Measurements from ENCODE around the gene SEC23IP. TPM values are rescaled to one million over a fixed set of nuclear protein-coding genes. Genes with fewer than 3 reads are reported as not detected.

The SEC23IP gene
- total RNA-seq, 1 donor from 2014 or later = 87.4 TPM

GRCh38 chr10:119919826-119920225 lies 27.3 kb downstream of the SEC23IP start:
- DNase-seq (ENCODE audit: low spot score) = no peak
- H3K36me3 Mint-ChIP-seq (ENCODE audit: low read depth) = peaks cover 58% of the 10 kb centered on the region
- H3K9me3 Mint-ChIP-seq = no peaks in the 10 kb centered on the region
- intact Hi-C loops (cut with micrococcal nuclease) = no loop called here
- no peak overlapping the region for H3K4me3 Mint-ChIP-seq (ENCODE audit: low read depth)
- peaks cover 7% of the 10 kb centered on the region for H3K4me1 Mint-ChIP-seq (ENCODE audit: low read depth)
- H3K27me3 Mint-ChIP-seq (ENCODE audit: low read depth) = no peaks in the 10 kb centered on the region
- peak overlapping the region; percentile 8 for H3K27ac Mint-ChIP-seq

- Mint-ChIP-seq H3K36me3 (ENCODE audit: low read depth) (peaks cover 64% of the 10 kb centered on the region), H3K27me3 (ENCODE audit: low read depth) (no peaks in the 10 kb centered on the region), H3K9me3 (no peaks in the 10 kb centered on the region), H3K27ac (no peak overlapping the region), H3K4me1 (ENCODE audit: low read depth) (peaks cover 7% of the 10 kb centered on the region), H3K4me3 (ENCODE audit: low read depth) (no peak overlapping the region)
- intact Hi-C loops (cut with micrococcal nuclease) = no loop called here
- DNase-seq (ENCODE audit: low spot score) = no peak
These were observed 35.9 kb downstream of the SEC23IP start for GRCh38 chr10:119928411-119928810.

GRCh38 chr10:119931871-119932270 lies 39.3 kb downstream of the SEC23IP start:
- Mint-ChIP-seq H3K9me3 (no peaks in the 10 kb centered on the region), H3K4me1 (ENCODE audit: low read depth) (peaks cover 7% of the 10 kb centered on the region), H3K36me3 (ENCODE audit: low read depth) (peaks cover 75% of the 10 kb centered on the region), H3K4me3 (ENCODE audit: low read depth) (no peak overlapping the region), H3K27ac (no peak overlapping the region), H3K27me3 (ENCODE audit: low read depth) (no peaks in the 10 kb centered on the region)
- intact Hi-C loops (cut with micrococcal nuclease) = no loop called here
- no peak for DNase-seq (ENCODE audit: low spot score)

GRCh38 chr10:119932631-119933030 lies 40.1 kb downstream of the SEC23IP start:
- peaks cover 75% of the 10 kb centered on the region for H3K36me3 Mint-ChIP-seq (ENCODE audit: low read depth)
- intact Hi-C loops (cut with micrococcal nuclease) = no loop called here

GRCh38 chr10:119933179-119933578 lies 40.6 kb downstream of the SEC23IP start:
- Mint-ChIP-seq H3K36me3 (ENCODE audit: low read depth) (peaks cover 76% of the 10 kb centered on the region), H3K27me3 (ENCODE audit: low read depth) (no peaks in the 10 kb centered on the region), H3K9me3 (no peaks in the 10 kb centered on the region), H3K27ac (no peak overlapping the region), H3K4me3 (ENCODE audit: low read depth) (no peak overlapping the region), H3K4me1 (ENCODE audit: low read depth) (peaks cover 4% of the 10 kb centered on the region)
- no peak for DNase-seq (ENCODE audit: low spot score)
- intact Hi-C loops (cut with micrococcal nuclease) = no loop called here

More at GRCh38 chr10:119932631-119933030, 40.1 kb downstream of the SEC23IP start:
- Mint-ChIP-seq H3K27me3 (ENCODE audit: low read depth) (no peaks in the 10 kb centered on the region), H3K9me3 (no peaks in the 10 kb centered on the region), H3K4me3 (ENCODE audit: low read depth) (no peak overlapping the region), H3K27ac (no peak overlapping the region), H3K4me1 (ENCODE audit: low read depth) (peaks cover 4% of the 10 kb centered on the region)
- DNase-seq (ENCODE audit: low spot score) = no peak

GRCh38 chr10:119940487-119940886 lies 48.0 kb downstream of the SEC23IP start:
- DNase-seq (ENCODE audit: low spot score) = no peak
- Mint-ChIP-seq H3K27me3 (ENCODE audit: low read depth) (no peaks in the 10 kb centered on the region), H3K36me3 (ENCODE audit: low read depth) (peaks cover 48% of the 10 kb centered on the region), H3K4me3 (ENCODE audit: low read depth) (no peak overlapping the region), H3K9me3 (no peaks in the 10 kb centered on the region), H3K27ac (no peak overlapping the region), H3K4me1 (ENCODE audit: low read depth) (peaks cover 2% of the 10 kb centered on the region)
- intact Hi-C loops (cut with micrococcal nuclease) = no loop called here

- Mint-ChIP-seq H3K27me3 (ENCODE audit: low read depth) (no peaks in the 10 kb centered on the region), H3K9me3 (no peaks in the 10 kb centered on the region), H3K36me3 (ENCODE audit: low read depth) (peaks cover 32% of the 10 kb centered on the region), H3K27ac (no peak overlapping the region), H3K4me3 (ENCODE audit: low read depth) (no peak overlapping the region), H3K4me1 (ENCODE audit: low read depth) (peaks cover 2% of the 10 kb centered on the region)
- no peak for DNase-seq (ENCODE audit: low spot score)
- intact Hi-C loops (cut with micrococcal nuclease) = no loop called here
These were observed 50.4 kb downstream of the SEC23IP start for GRCh38 chr10:119942973-119943372.

- no peak overlapping the region for H3K27ac Mint-ChIP-seq
These were observed 53.3 kb downstream of the SEC23IP start for GRCh38 chr10:119945805-119946204.

GRCh38 chr10:119947300-119947699 lies 54.8 kb downstream of the SEC23IP start:
- Mint-ChIP-seq H3K9me3 (no peaks in the 10 kb centered on the region), H3K4me3 (ENCODE audit: low read depth) (no peak overlapping the region), H3K36me3 (ENCODE audit: low read depth) (peaks cover 8% of the 10 kb centered on the region), H3K27me3 (ENCODE audit: low read depth) (no peaks in the 10 kb centered on the region), H3K4me1 (ENCODE audit: low read depth) (no peaks in the 10 kb centered on the region), H3K27ac (no peak overlapping the region)
- intact Hi-C loops (cut with micrococcal nuclease) = no loop called here
- DNase-seq (ENCODE audit: low spot score) = no peak

More at GRCh38 chr10:119945805-119946204, 53.3 kb downstream of the SEC23IP start:
- no peak overlapping the region for H3K4me3 Mint-ChIP-seq (ENCODE audit: low read depth)
- no peak for DNase-seq (ENCODE audit: low spot score)
- no peaks in the 10 kb centered on the region for H3K9me3 Mint-ChIP-seq
- H3K27me3 Mint-ChIP-seq (ENCODE audit: low read depth) = no peaks in the 10 kb centered on the region
- H3K36me3 Mint-ChIP-seq (ENCODE audit: low read depth) = peaks cover 19% of the 10 kb centered on the region
- intact Hi-C loops (cut with micrococcal nuclease) = no loop called here
- no peaks in the 10 kb centered on the region for H3K4me1 Mint-ChIP-seq (ENCODE audit: low read depth)

- Mint-ChIP-seq H3K9me3 (no peaks in the 10 kb centered on the region), H3K4me3 (ENCODE audit: low read depth) (no peak overlapping the region), H3K4me1 (ENCODE audit: low read depth) (no peaks in the 10 kb centered on the region), H3K27ac (no peak overlapping the region), H3K36me3 (ENCODE audit: low read depth) (no peaks in the 10 kb centered on the region), H3K27me3 (ENCODE audit: low read depth) (no peaks in the 10 kb centered on the region)
- DNase-seq (ENCODE audit: low spot score) = no peak
- intact Hi-C loops (cut with micrococcal nuclease) = no loop called here
These were observed 64.9 kb downstream of the SEC23IP start for GRCh38 chr10:119957451-119957850.

GRCh38 chr10:119962837-119963236 lies 70.3 kb downstream of the SEC23IP start:
- Mint-ChIP-seq H3K4me3 (ENCODE audit: low read depth) (no peak overlapping the region), H3K4me1 (ENCODE audit: low read depth) (no peaks in the 10 kb centered on the region), H3K9me3 (peaks cover 20% of the 10 kb centered on the region), H3K27me3 (ENCODE audit: low read depth) (peaks cover 8% of the 10 kb centered on the region), H3K36me3 (ENCODE audit: low read depth) (no peaks in the 10 kb centered on the region), H3K27ac (no peak overlapping the region)
- intact Hi-C loops (cut with micrococcal nuclease) = no loop called here
- no peak for DNase-seq (ENCODE audit: low spot score)

- Mint-ChIP-seq H3K27ac (no peak overlapping the region), H3K27me3 (ENCODE audit: low read depth) (peaks cover 8% of the 10 kb centered on the region), H3K4me1 (ENCODE audit: low read depth) (no peaks in the 10 kb centered on the region), H3K9me3 (peaks cover 20% of the 10 kb centered on the region), H3K4me3 (ENCODE audit: low read depth) (no peak overlapping the region), H3K36me3 (ENCODE audit: low read depth) (no peaks in the 10 kb centered on the region)
- intact Hi-C loops (cut with micrococcal nuclease) = no loop called here
- DNase-seq (ENCODE audit: low spot score) = no peak
These were observed 74.5 kb downstream of the SEC23IP start for GRCh38 chr10:119967066-119967465.

GRCh38 chr10:119969609-119970008 lies 77.1 kb downstream of the SEC23IP start:
- no peaks in the 10 kb centered on the region for H3K36me3 Mint-ChIP-seq (ENCODE audit: low read depth)
- H3K27me3 Mint-ChIP-seq (ENCODE audit: low read depth) = peaks cover 8% of the 10 kb centered on the region
- no peak for DNase-seq (ENCODE audit: low spot score)
- intact Hi-C loops (cut with micrococcal nuclease) = no loop called here
- no peak overlapping the region for H3K27ac Mint-ChIP-seq
- no peaks in the 10 kb centered on the region for H3K4me1 Mint-ChIP-seq (ENCODE audit: low read depth)
- H3K9me3 Mint-ChIP-seq = peaks cover 20% of the 10 kb centered on the region
- no peak overlapping the region for H3K4me3 Mint-ChIP-seq (ENCODE audit: low read depth)

GRCh38 chr10:119970107-119970506 lies 77.6 kb downstream of the SEC23IP start:
- Mint-ChIP-seq H3K36me3 (ENCODE audit: low read depth) (no peaks in the 10 kb centered on the region), H3K4me3 (ENCODE audit: low read depth) (no peak overlapping the region), H3K4me1 (ENCODE audit: low read depth) (no peaks in the 10 kb centered on the region), H3K9me3 (peaks cover 20% of the 10 kb centered on the region), H3K27me3 (ENCODE audit: low read depth) (peaks cover 8% of the 10 kb centered on the region), H3K27ac (no peak overlapping the region)
- no peak for DNase-seq (ENCODE audit: low spot score)
- intact Hi-C loops (cut with micrococcal nuclease) = no loop called here

Measured in activated T-helper 2 cell treated with anti-CD3 and anti-CD28 coated beads, Interferon-gamma antibody, Interleukin-2, Interleukin-4, amounts not matched to agents 10 μg/mL and 5 μg/mL and 100 μg/mL, durations not matched to agents 14 hours and 24 hours and 36 hours (primary cell).